Amniotic stem cell (primary cell): ENCODE data around the gene HOXD3.

Experiments used
- DNase-seq: peaks from one replicate; lab custom pipeline; 2025; lab: John Stamatoyannopoulos, UW

HOXD3 gene

GRCh38 chr2:176149481-176149938 is 7.6 kb upstream of the HOXD3 start:
- DNase-seq = no peak

DNA sequence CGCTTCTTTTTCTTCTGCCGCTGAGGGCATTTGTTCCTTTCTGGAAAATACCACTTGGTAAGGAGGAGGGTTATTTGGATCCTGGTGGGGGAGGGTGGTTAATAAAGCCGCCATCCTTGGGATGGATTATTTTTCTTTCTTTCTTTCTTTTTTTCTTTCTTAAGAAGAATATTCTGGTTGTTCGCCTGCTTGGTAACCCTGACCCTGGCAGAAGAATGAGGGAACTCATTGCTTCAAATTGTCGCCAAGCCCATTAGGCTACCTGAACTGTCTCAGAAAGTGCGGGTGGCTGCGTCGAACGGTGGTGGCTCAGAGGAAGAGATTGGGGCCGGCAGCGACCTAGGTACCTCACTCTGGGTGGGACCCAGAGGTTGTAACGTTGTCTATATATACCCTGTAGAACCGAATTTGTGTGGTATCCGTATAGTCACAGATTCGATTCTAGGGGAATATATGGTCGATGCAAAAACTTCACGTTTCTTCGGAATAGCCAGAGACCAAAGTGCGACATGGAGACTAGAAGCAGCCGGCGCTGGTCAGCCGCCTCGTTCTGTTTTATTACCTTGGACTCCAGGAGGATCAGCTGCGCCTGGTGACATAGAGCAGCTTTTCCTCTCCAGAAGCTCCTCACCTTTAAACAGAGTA is 7.0 kb upstream of the HOXD3 start:
- DNase-seq = no peak

DNA sequence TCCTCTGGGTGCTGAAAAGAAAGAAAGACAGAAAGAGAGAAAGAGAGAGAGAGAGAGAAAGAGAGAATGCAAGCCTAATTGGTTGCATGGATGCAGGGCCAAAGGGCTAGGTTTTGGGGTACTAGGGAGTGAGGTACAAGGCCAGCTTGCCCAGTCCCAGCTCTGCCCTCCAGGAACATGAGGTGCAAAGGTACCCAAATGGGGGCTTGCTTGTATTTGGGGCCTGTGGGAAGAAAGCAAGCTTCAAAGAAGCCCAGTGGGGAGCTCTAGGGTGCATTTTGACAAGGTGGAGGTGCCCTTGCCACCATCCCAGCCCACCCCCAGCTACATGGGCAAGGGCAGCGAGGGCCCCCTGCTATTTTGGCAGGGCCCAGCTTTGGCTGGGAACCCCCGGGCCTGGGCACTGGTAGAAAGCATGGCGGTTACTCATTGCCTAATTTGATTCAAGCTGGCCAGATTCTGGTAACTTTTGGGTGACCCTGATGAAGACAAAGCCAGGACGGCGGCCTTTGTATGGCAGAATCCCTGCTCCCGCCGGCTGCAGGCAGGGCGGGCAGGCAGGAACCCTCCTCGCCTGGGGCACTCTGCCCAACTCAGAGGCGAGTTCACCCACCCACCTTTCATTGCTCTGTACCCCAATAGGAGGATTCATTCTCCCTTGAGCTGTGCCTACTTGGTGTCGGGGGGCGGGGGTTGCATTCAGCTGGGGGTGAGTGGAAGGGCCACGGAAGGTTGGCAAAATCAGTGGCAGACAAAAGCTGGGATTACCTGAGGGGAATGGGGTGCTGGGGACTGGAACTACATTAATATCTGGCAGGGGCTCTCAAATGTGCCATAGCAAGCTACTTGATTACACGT is 6.3 kb upstream of the HOXD3 start:
- DNase-seq = no peak

GRCh38 chr2:176151442-176152287 is 5.4 kb upstream of the HOXD3 start, which contains the start of gene HOXD4:
Gene HOXD4 (plus strand): TSS chr2:176151550. CDS start chr2:176151634, 84 bp downstream.
- no peak for DNase-seq

GRCh38 chr2:176152350-176153181 is 4.5 kb upstream of the HOXD3 start:
- DNase-seq = no peak

DNA sequence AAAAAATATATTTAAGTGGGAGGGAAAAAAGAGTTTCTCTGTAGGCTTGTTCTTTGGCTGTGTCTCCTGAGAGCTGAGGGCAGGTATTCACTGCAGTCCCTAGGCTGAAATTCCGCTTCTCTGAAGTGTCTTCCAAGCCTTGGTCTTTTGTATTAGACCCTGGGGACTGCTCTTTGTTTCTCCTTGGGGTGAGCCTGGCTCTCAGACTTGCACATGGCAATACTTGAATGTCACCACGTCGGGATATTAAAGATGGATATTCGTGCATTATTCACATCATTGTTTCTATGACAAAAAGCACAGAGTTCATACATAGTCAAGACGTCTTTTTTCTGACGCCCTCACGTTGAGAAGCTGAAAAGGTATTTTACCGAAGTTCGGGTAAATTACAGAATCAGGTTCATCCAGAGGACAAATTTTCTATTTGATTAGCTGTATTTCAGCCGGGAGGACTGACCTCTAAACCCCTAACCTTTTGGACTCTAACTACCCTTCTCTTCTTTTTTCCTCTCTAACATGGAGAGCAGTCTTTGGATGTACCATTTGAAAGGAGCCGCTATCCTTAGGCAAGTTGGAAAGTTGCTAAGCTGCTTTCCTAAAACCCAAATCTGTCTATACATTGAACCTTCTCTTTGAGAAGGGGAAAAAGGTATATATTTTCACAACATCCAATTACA is 2.4 kb upstream of the HOXD3 start:
- no peak for DNase-seq

GRCh38 chr2:176155356-176156044 is 1.6 kb upstream of the HOXD3 start:
- DNase-seq = no peak

DNA sequence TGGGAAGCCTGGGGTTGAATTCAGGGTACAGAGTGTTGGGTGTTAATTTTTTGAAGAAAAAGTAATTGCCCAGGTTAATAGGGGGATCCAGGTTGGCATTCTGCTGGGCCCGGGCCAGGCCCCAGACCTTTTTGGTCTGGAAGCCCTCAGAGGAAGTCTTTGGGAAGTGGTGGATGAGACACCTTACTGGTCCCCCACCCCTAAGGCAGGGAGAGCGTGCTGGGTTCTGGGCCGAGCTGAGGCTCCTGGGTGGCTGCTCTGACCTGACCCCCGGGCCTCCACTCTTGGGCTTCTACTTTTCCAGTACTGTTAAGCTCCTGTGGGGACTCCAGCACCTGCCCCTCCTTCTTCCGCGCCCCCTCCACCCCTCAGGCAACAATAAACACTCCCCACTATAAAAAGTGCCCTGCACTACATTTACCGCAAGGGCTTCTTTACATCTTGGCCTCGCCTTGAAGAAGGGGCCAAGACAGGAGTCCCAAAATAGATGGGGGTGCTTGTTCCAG is 753 bp upstream of the HOXD3 start:
- no peak for DNase-seq

DNA sequence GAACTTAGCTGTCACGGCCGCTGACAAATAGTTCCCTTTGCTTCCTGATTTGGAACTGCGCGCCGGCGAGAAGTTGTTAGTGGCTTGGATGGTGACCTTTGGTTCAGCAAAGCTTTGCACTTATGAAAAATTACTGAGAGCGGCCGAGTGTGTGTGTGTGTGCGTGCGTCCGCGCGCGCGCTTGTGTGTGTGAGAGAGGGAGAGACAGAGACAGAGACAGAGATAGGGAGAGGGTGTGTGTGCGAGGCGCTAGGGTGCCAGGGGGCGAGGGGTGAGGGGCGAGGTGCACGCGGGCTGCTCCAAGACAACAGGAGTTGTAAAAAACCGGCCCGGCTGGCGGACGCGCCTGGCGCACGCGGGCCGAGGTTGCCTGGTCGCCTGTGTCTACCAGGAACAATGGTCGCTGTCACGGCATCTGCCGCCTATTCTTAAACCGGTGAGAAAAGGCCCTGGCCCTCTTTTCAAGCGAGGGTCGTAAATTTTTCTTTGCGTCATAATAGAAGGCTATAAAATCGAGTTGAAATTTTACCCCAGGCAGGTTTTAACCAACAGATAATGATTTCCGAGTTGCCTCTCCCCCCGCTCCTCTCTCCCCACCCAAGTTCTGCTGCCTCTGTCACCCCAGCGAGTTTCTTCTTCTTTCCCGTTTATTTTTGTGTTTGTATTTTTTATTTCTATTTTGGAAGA is 535 bp downstream of the HOXD3 start:
- no peak for DNase-seq

- no peak for DNase-seq
Measured at GRCh38 chr2:176158186-176158591, 1.1 kb downstream of the HOXD3 start.

DNA sequence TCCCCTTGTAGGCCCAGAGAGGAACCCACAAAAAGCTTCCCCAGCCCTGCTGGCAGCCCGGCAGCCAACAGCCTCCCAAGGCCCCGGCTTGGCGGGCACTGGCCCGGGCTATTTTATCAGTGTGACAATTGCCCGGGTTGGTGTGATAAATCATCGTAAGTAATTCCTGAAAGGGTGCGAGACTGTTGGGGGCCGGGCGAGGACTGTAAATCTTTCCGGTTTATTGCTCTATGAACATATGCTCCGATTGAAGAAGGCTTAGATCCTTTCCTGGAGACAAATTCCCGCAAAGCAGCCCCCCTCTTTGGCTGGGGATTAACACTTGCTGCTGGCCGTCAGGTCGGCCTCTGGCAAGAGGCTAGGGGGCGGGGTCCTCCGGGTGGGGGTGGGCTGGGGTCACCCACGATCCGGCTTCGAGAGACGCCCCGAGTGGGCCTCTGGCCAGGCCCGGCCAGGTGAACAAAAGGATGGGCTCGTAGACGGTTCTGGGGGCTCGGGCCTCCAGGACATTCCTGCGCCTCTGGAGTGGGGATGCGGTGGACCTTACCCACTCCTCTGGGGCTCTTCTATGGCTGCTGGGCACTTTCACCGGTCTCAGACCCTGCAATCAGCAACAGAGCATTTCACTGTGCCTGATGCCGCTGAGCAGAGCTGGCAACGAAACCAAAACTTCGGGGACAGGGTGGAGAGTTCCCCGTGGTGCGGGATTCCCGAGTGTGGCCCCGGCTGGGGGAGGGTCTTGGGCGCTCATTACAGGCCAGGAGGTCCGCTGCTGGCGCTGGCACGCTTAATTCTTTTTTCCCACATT is 2.0 kb downstream of the HOXD3 start:
- DNase-seq = no peak

- no peak for DNase-seq
Measured at GRCh38 chr2:176159663-176160250, 2.6 kb downstream of the HOXD3 start.

- no peak for DNase-seq
Measured at GRCh38 chr2:176160251-176160985, 3.3 kb downstream of the HOXD3 start.

DNA sequence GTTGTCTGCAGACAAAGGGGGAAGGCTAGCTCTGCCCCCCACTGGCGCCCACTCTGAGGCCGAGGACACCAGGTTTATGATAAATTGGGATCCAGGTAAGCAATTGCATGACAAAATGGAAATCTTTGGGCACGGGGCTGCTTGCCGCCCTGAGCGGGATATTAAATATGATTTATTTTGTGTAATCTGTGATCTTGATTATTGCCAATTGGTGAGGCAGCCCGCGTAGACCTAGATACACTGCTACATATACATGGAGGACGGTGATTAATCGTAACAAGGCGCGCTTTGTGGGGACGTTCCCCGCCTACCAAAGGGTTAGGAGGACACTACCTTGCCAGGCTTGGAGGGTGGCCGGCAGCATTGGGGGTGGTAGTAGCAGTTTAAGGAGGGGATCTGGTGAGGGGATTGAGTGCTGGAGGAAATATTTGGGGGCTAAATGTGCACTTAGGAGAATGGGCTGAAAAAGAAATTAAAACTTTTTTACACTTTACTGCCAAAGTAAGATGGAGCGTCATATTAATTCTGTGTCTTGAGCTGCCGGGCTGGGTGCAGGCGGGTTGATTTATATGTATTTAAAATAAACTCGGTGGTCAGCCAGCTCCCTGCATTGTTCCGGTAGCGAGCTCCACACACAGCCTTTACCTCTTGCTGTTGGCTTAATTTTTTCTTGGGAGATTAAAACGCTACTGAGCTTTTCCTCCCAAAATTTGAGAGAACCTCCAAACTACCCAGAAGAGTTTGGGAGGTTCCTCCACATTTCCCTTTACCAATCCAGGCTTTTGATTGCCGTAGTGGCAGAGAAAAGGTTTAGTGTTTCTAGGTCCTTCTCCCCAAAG is 4.1 kb downstream of the HOXD3 start:
- DNase-seq = no peak

DNA sequence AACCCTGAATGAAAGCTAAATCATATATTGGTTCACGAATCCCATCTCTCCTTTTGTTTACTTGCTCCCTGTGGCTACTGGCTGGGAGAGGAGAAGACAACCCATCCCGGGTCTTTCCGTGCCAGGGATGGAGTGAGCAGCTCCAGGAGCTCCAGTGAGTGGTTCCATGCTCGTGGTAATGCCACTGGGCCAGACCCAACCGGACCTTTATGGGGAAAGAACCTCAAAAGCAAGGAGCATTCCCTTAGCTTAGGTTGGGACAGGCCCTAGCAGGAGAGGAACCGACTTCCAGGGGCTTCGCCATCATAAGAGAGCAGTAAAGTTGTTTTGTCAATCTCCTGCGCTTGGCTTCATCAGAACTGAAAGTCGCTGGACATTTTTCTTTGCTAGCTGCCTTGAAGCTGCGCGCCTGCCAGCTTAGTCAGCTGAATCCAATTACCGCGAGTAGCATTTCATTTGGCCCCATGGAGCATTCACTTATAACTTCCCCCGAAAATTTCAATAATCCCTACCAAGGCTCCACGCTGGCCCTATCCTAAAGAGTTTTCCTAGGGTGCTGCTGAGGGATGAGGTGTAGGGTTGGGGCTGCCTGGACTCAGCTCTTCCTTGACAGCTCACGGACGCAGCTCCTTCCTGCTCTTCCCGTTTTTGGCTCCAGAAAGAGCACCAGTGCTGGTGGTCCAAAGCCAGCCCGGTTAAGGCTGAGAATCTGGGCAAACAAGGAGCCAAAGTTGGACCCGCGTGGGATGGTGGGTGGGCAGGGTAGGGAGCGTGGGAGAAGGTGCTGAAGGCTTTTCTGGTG is 4.9 kb downstream of the HOXD3 start:
- DNase-seq = no peak
